GM23338 (cell line): Measurements from ENCODE around the gene PNPLA5. TPM values are rescaled to one million over a fixed set of nuclear protein-coding genes. Genes with fewer than 3 reads are reported as not detected.
"Not testable (repeated sequence)": the region's sequence is repeated elsewhere in the genome, so short reads cannot be mapped to it uniquely, and the experiment has no call there.

Experiments
- ATAC-seq: fragments of 200-7000 bp; cut with Tn5 transposase; 3 replicates; pipeline ENCODE4 v1.9.1; 2020
- DNase-seq: peaks from one replicate; pipeline ENCODE4 v3.0.0-alpha.2; 2015; ENCODE audit warnings: low spot score
- H2AFZ ChIP-seq: fragments of 200-600 bp; sonication (generic); 2 replicates; pipeline ENCODE4 v1.8.0; 2016; ENCODE audit warnings: antibody characterized with exemption, mild to moderate bottlenecking, moderate library complexity
- H3F3A ChIP-seq: fragments of 200-600 bp; sonication (generic); replicated peaks from 2 replicates; pipeline ENCODE4 v1.8.0; 2017; ENCODE audit warnings: antibody characterized with exemption, mixed run types, low read depth
- H3K27ac ChIP-seq: fragments of 200-600 bp; sonication (generic); 2 replicates; pipeline ENCODE4 v1.6.1; 2016; ENCODE audit warnings: low read depth
- H3K27me3 ChIP-seq: fragments of 200-600 bp; sonication (generic); 2 replicates; pipeline ENCODE4 v1.8.0; 2016; ENCODE audit warnings: mild to moderate bottlenecking, mixed run types, moderate library complexity; ENCODE audit not compliant: insufficient read depth
- H3K36me3 ChIP-seq: fragments of 200-600 bp; sonication (generic); 2 replicates; pipeline ENCODE4 v1.8.0; 2016; ENCODE audit warnings: mild to moderate bottlenecking; ENCODE audit not compliant: insufficient read depth
- H3K4me1 ChIP-seq: fragments of 200-600 bp; sonication (generic); 2 replicates; pipeline ENCODE4 v1.8.0; 2016; ENCODE audit warnings: mild to moderate bottlenecking, moderate library complexity; ENCODE audit not compliant: insufficient read depth
- H3K4me2 ChIP-seq: fragments of 200-600 bp; sonication (generic); 2 replicates; pipeline ENCODE4 v1.7.1; 2017; ENCODE audit warnings: mixed run types
- H3K4me3 ChIP-seq: fragments of 200-600 bp; sonication (generic); 2 replicates; pipeline ENCODE4 v1.6.1; 2016; ENCODE audit warnings: mixed run types
- H3K79me2 ChIP-seq: fragments of 200-600 bp; sonication (generic); replicated peaks from 2 replicates; pipeline ENCODE4 v1.8.0; 2017; ENCODE audit warnings: mild to moderate bottlenecking; ENCODE audit not compliant: insufficient read depth
- H3K9me2 ChIP-seq: fragments of 200-600 bp; sonication (generic); 2 replicates; pipeline ENCODE4 v1.8.0; 2017; ENCODE audit not compliant: insufficient read depth
- H4K20me1 ChIP-seq: fragments of 200-600 bp; sonication (generic); replicated peaks from 2 replicates; pipeline ENCODE4 v1.8.0; 2017; ENCODE audit warnings: mild to moderate bottlenecking; ENCODE audit not compliant: insufficient read depth
- H3K27ac Mint-ChIP-seq: 2 replicates; pipeline ENCODE4 v1.8.0; 2020; ENCODE audit warnings: inconsistent platforms, mild to moderate bottlenecking, moderate library complexity, mixed read lengths
- H3K27me3 Mint-ChIP-seq: 3 replicates; pipeline ENCODE4 v1.8.0; 2022; ENCODE audit warnings: low read depth, mild to moderate bottlenecking, moderate library complexity, mixed read lengths, inconsistent platforms; ENCODE audit not compliant: insufficient read depth, poor library complexity
- H3K36me3 Mint-ChIP-seq: 3 replicates; pipeline ENCODE4 v1.8.0; 2021; ENCODE audit warnings: low read depth, mild to moderate bottlenecking, inconsistent platforms, moderate library complexity, mixed read lengths
- H3K4me1 Mint-ChIP-seq: 3 replicates; pipeline ENCODE4 v1.8.0; 2020; ENCODE audit warnings: mild to moderate bottlenecking, inconsistent platforms, mixed read lengths
- H3K4me3 Mint-ChIP-seq: 3 replicates; pipeline ENCODE4 v1.8.0; 2021; ENCODE audit warnings: moderate library complexity, mild to moderate bottlenecking, inconsistent platforms, mixed read lengths
- H3K9me3 Mint-ChIP-seq: 3 replicates; pipeline ENCODE4 v1.8.0; 2020; ENCODE audit warnings: moderate library complexity, mild to moderate bottlenecking, inconsistent platforms, mixed read lengths
- CREB1 ChIP-seq: fragments of 250-450 bp; sonication (Bioruptor Pico); IDR thresholded peaks from 2 replicates; pipeline ENCODE4 v1.5.0; 2020; ENCODE audit warnings: low read depth, mild to moderate bottlenecking, moderate library complexity
- EZH2 ChIP-seq: fragments of 200-600 bp; sonication (generic); IDR thresholded peaks from one replicate; pipeline ENCODE4 v1.8.0; 2017; ENCODE audit warnings: antibody characterized with exemption, mild to moderate bottlenecking, low read depth; ENCODE audit not compliant: unreplicated experiment
- REST ChIP-seq: IDR thresholded peaks from one replicate; pipeline ENCODE4 v1.6.1; 2018; ENCODE audit warnings: antibody characterized with exemption; ENCODE audit not compliant: unreplicated experiment
- polyA plus RNA-seq: library from polyadenylated mRNA; unstranded; fragments of >200 nt; fragmentation: Nextera tagmentation; extraction: Ambion mirVana; gene quantifications from 2 replicates; pipeline ENCODE4 v1.2.1, GENCODE V29; 2016
- total RNA-seq: library from RNA; depleted of rRNA; stranded (reverse); fragments of >200 nt; shearing (Covaris generic); gene quantifications from 2 replicates; pipeline ENCODE4 v1.2.3, GENCODE V29; 2014

Gene PNPLA5
- total and polyA plus RNA-seq, 2 experiments from 2014 or later = 2.3 to 6.8 TPM

- TF ChIP-seq REST = no peak
Observed at GRCh38 chr22:43869799-43870198, 22.0 kb downstream of the PNPLA5 start (continued).

- peak; percentile 34 for TF ChIP-seq REST
- H3K36me3 Mint-ChIP-seq = peaks cover 22% of the 10 kb centered on the region
- H3K27me3 Mint-ChIP-seq, H3K36me3 ChIP-seq, H3K4me3 Mint-ChIP-seq, H2AFZ ChIP-seq, H3K9me2 ChIP-seq, H3K27me3 ChIP-seq, H4K20me1 ChIP-seq, H3K79me2 ChIP-seq, H3F3A ChIP-seq: not testable (repeated sequence)
- Histone ChIP-seq H3K4me2 (peak overlapping the region; percentile 70), H3K4me3 (peak overlapping the region; percentile 35; the same call in 1 of the 2 replicates), H3K4me1 (peaks cover 12% of the 10 kb centered on the region), H3K27ac (peak overlapping the region; percentile 88)
- peaks cover 41% of the 10 kb centered on the region for H3K9me3 Mint-ChIP-seq
- peaks cover 18% of the 10 kb centered on the region for H3K4me1 Mint-ChIP-seq
- peak; percentile 62 for DNase-seq
- peak; percentile 60 for ATAC-seq
- H3K27ac Mint-ChIP-seq = peak overlapping the region; percentile 35; the same call in 1 of the 2 replicates
Observed at GRCh38 chr22:43869001-43869400, 22.8 kb downstream of the PNPLA5 start.

DNA sequence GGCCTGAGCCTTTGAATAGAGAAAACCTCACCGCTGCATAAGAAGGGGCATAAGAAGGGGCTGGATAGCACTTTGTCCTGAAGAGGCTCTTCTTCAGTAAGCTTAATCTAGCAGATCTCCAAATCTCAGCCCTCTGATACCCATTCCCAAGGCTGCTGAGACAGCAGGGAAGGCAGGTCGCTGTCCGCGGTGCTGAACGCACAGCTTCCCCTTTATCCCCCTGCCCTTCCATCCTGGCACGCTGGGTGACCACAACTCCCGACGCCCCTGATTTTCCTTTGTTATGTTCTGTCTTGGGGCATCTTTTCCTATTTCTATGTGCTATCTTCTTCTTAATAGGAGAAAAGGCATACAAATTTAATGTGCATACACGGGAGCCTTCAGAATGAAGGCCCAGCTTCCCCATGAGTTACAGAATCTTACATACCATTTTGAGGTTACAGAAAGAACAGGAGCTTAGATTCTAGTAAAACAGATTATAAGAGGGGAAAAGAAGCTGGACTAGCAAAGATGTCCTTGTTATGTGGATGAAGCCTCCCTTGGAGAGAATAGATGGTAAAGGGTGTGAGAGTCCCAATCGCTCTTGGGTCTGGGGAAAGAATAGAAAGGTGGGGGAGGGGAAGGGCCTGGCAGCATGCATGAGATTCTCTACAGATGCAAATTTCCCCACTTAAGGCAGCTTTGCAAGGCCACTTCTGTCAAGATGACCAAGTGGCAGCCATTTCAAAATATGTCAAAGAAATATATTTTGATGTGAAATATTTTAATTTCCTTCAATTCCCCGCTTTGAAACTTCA lies 23.8 kb downstream of the PNPLA5 start:
- H3K27me3 Mint-ChIP-seq = peaks cover 12% of the 10 kb centered on the region
- Histone ChIP-seq H3K4me2 (peak overlapping the region; percentile 70), H3K27ac (peak overlapping the region; percentile 88)

More for the DNA sequence above, 23.8 kb downstream of the PNPLA5 start:
- Mint-ChIP-seq H3K27ac (peak overlapping the region; percentile 35; the same call in 1 of the 2 replicates), H3K36me3 (peaks cover 19% of the 10 kb centered on the region; the same call in 2 of the 3 replicates), H3K4me3 (peak overlapping the region; percentile 47; the same call in 2 of the 3 replicates), H3K4me1 (peaks cover 18% of the 10 kb centered on the region), H3K9me3 (peaks cover 33% of the 10 kb centered on the region)
- Histone ChIP-seq H3K79me2 (no peaks in the 10 kb centered on the region), H3K4me1 (peaks cover 12% of the 10 kb centered on the region), H4K20me1 (no peaks in the 10 kb centered on the region), H3F3A (peaks cover 8% of the 10 kb centered on the region; the same call in 1 of the 2 replicates), H2AFZ (no peak overlapping the region), H3K4me3 (peak overlapping the region; percentile 35), H3K27me3 (no peaks in the 10 kb centered on the region), H3K9me2 (no peaks in the 10 kb centered on the region), H3K36me3 (peaks cover 9% of the 10 kb centered on the region; the same call in 1 of the 2 replicates)
- DNase-seq (peak; percentile 95), ATAC-seq (peak; percentile 98)
- TF ChIP-seq EZH2 (no peak), CREB1 (CRISPR knock-in tag) (no peak), REST (peak; percentile 100)
